Body of pancreas (tissue), 4 donors: ENCODE measurements around the gene POLA1.

Experiments used
- CTCF ChIP-seq, 7 experiments: fragments of 450-650 bp in 4 of 7; fragments of 200-600 bp in 3 of 7; sonication (generic) in 3 of 7; IDR thresholded peaks; one replicate each; pipeline ENCODE4 v1.5.1; 2016 to 2019; ENCODE audit warnings: antibody characterized with exemption in 7 of 7
- POLR2A ChIP-seq, 3 donors: fragments of 450-650 bp; IDR thresholded peaks; one replicate each; pipeline ENCODE4 v1.6.1; 2016; ENCODE audit warnings: antibody characterized with exemption in 3 of 3, mild to moderate bottlenecking in 2 of 3

DNA sequence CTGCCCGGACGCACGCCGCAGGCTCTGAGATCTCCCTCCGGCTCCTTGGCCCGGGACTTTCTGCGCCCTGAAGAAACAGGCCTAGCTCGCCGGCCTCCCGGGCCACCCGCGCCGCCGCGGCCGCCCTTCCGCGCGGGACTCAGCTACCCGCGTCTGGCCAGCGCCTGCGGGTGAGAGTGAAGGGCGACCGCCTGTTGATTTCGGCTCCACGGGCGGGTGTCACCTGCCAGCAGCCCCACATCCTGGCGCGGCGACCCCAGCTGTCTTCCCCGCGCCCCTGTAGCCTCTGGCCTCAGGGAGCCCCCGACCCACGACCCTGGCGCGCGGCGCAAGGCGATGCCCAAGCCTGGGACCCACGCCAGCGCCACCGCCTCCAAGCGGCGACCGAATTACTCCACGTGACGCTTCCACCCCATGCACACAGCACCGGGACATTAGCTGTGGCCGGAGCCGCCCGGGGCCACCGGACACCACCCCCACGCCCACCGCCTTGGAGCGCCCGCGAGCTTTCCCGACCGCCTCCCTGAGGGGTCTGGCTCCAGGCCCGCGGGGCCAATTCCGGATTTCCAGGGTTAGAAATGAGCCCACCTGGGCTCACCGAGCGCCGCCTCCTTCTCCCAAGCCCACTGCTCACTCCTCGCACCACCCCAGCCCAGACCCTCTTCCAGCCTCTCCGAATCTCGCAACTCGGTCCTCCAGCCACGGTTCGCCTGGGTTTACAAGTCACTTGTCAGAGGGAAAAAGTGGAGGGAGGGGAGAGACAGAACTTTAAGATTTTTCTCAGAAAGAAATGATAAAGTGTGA is 311.9 kb downstream of the POLA1 start:
- TF ChIP-seq CTCF (IDR thresholded peaks at IDR 0.05) (no peak), POLR2A (IDR thresholded peaks at IDR 0.05) (no peak)
